ENCODE data around the gene TEAD3. TPM values are rescaled to one million over a fixed set of nuclear protein-coding genes. Genes with fewer than 3 reads are reported as not detected.

Gene TEAD3
- polyA plus RNA-seq, 3 donors, result not detected

- H3K27ac Mint-ChIP-seq, result peak overlapping the region in 1 of 7 donors; percentile 25
- Histone ChIP-seq H3K4me2 (replicated peaks; ENCODE audit: extremely low read depth, low read length, poor library complexity, severe bottlenecking) (no peak overlapping the region), H3K27ac (ENCODE audit: low read depth in 1 of 2, low read length in 2 of 2) (no peak overlapping the region), H3K9ac (ENCODE audit: insufficient read depth, low read length, poor library complexity, severe bottlenecking) (no peak overlapping the region), H3K27me3 (ENCODE audit: control insufficient read depth in 2 of 2, insufficient read depth in 2 of 2, low read length in 2 of 2) (peaks cover 13 to 55% of the 10 kb centered on the region in 2 donors), H3K36me3 (replicated peaks in 1 of 2; ENCODE audit: control insufficient read depth in 1 of 2, insufficient read depth in 2 of 2, low read length in 2 of 2) (no peaks in the 10 kb centered on the region), H2AFZ (ENCODE audit: insufficient read depth, low read depth, low read length, poor library complexity, severe bottlenecking) (no peak overlapping the region), H3K4me3 (replicated peaks in 1 of 3; ENCODE audit: low read depth in 2 of 3, low read length in 3 of 3) (no peak overlapping the region), H3K9me3 (replicated peaks in 1 of 2; ENCODE audit: control insufficient read depth in 1 of 2, insufficient read depth in 1 of 2, low read length in 2 of 2) (peaks cover 0 to 4% of the 10 kb centered on the region in 2 donors), H3K4me1 (ENCODE audit: control insufficient read depth in 1 of 2, insufficient read depth in 2 of 2, low read length in 2 of 2) (no peaks in the 10 kb centered on the region), H4K20me1 (ENCODE audit: insufficient read depth, low read length) (no peaks in the 10 kb centered on the region), H3K79me2 (ENCODE audit: insufficient read depth, low read length) (no peaks in the 10 kb centered on the region)
- intact Hi-C loops (cut with micrococcal nuclease), result no loop called here
- no peaks in the 10 kb centered on the region for H3K4me1 Mint-ChIP-seq
- H3K9me3 Mint-ChIP-seq, result peaks cover 0 to 6% (median 3%) of the 10 kb centered on the region in 7 donors
- TF ChIP-seq CTCF (IDR thresholded peaks at IDR 0.05), result no peak
- DNase-seq, result no peak
- H3K4me3 Mint-ChIP-seq, result no peak overlapping the region
- no CpG with 5 or more reads among the region's 3 CpGs for WGBS (ENCODE audit: insufficient coverage)
- H3K36me3 Mint-ChIP-seq, result no peaks in the 10 kb centered on the region
- H3K27me3 Mint-ChIP-seq (ENCODE audit: low read depth in 3 of 3), result peaks cover 65 to 89% (median 73%) of the 10 kb centered on the region in 3 donors
These were observed 9.7 kb upstream of the TEAD3 start for GRCh38 chr6:35506536-35506935.

- Mint-ChIP-seq H3K4me3 (no peak overlapping the region), H3K36me3 (no peaks in the 10 kb centered on the region), H3K4me1 (no peaks in the 10 kb centered on the region), H3K9me3 (peaks cover 0 to 6% (median 3%) of the 10 kb centered on the region in 7 donors), H3K27me3 (ENCODE audit: low read depth in 3 of 3) (peaks cover 63 to 89% (median 68%) of the 10 kb centered on the region in 3 donors), H3K27ac (no peak overlapping the region)
- H3K27me3 ChIP-seq (ENCODE audit: control insufficient read depth in 2 of 2, insufficient read depth in 2 of 2, low read length in 2 of 2), result peaks cover 8 to 55% of the 10 kb centered on the region in 2 donors
- H2AFZ ChIP-seq (ENCODE audit: insufficient read depth, low read depth, low read length, poor library complexity, severe bottlenecking), result no peak overlapping the region
- no peak overlapping the region for H3K4me2 ChIP-seq (replicated peaks; ENCODE audit: extremely low read depth, low read length, poor library complexity, severe bottlenecking)
- no peaks in the 10 kb centered on the region for H3K79me2 ChIP-seq (ENCODE audit: insufficient read depth, low read length)
- peaks cover 0 to 4% of the 10 kb centered on the region in 2 donors for H3K9me3 ChIP-seq (replicated peaks in 1 of 2; ENCODE audit: control insufficient read depth in 1 of 2, insufficient read depth in 1 of 2, low read length in 2 of 2)
- no peak for DNase-seq
- WGBS (ENCODE audit: insufficient coverage), result 92% methylated on average over 17 of the region's 21 CpGs
- H3K9ac ChIP-seq (ENCODE audit: insufficient read depth, low read length, poor library complexity, severe bottlenecking), result no peak overlapping the region
- intact Hi-C loops (cut with micrococcal nuclease), result no loop called here
- no peak for TF ChIP-seq CTCF (IDR thresholded peaks at IDR 0.05)
- no peaks in the 10 kb centered on the region for H3K4me1 ChIP-seq (ENCODE audit: control insufficient read depth in 1 of 2, insufficient read depth in 2 of 2, low read length in 2 of 2)
- H3K36me3 ChIP-seq (replicated peaks in 1 of 2; ENCODE audit: control insufficient read depth in 1 of 2, insufficient read depth in 2 of 2, low read length in 2 of 2), result no peaks in the 10 kb centered on the region
- H4K20me1 ChIP-seq (ENCODE audit: insufficient read depth, low read length), result no peaks in the 10 kb centered on the region
- H3K27ac ChIP-seq (ENCODE audit: low read depth in 1 of 2, low read length in 2 of 2), result no peak overlapping the region
- no peak overlapping the region for H3K4me3 ChIP-seq (replicated peaks in 1 of 3; ENCODE audit: low read depth in 2 of 3, low read length in 3 of 3)
These were observed 9.1 kb upstream of the TEAD3 start for GRCh38 chr6:35505999-35506412.
